Stomach smooth muscle (tissue), 2 donors: ENCODE data around the gene CCDC181.

Experiments used
- H3K27ac ChIP-seq: one replicate; pipeline ENCODE4 v1.7.0; 2013; ENCODE audit warnings: mild to moderate bottlenecking, low read length, inconsistent platforms
- H3K27me3 ChIP-seq, 2 donors: one replicate each; pipeline ENCODE4 v1.7.0; 2013; ENCODE audit warnings: low read length in 2 of 2; ENCODE audit not compliant: insufficient read depth in 2 of 2, control insufficient read depth in 1 of 2
- H3K36me3 ChIP-seq, 2 donors: one replicate each; pipeline ENCODE4 v1.7.0; 2013; ENCODE audit warnings: low read length in 2 of 2; ENCODE audit not compliant: control insufficient read depth in 2 of 2, insufficient read depth in 2 of 2
- H3K4me1 ChIP-seq: one replicate; pipeline ENCODE4 v1.7.0; 2013; ENCODE audit warnings: low read length; ENCODE audit not compliant: control insufficient read depth, insufficient read depth
- H3K4me3 ChIP-seq, 2 donors: one replicate each; pipeline ENCODE4 v1.7.0; 2013; ENCODE audit warnings: low read length in 2 of 2
- H3K9ac ChIP-seq, 2 donors: one replicate each; pipeline ENCODE4 v1.7.0; 2013; ENCODE audit warnings: low read length in 2 of 2, mild to moderate bottlenecking in 1 of 2
- H3K9me3 ChIP-seq, 2 donors: one replicate each; pipeline ENCODE4 v1.7.0; 2013; ENCODE audit warnings: low read length in 2 of 2; ENCODE audit not compliant: control insufficient read depth in 2 of 2
- donor health status: healthy.
- donor health status: Pancreatic carcinoma.

CCDC181 gene

DNA sequence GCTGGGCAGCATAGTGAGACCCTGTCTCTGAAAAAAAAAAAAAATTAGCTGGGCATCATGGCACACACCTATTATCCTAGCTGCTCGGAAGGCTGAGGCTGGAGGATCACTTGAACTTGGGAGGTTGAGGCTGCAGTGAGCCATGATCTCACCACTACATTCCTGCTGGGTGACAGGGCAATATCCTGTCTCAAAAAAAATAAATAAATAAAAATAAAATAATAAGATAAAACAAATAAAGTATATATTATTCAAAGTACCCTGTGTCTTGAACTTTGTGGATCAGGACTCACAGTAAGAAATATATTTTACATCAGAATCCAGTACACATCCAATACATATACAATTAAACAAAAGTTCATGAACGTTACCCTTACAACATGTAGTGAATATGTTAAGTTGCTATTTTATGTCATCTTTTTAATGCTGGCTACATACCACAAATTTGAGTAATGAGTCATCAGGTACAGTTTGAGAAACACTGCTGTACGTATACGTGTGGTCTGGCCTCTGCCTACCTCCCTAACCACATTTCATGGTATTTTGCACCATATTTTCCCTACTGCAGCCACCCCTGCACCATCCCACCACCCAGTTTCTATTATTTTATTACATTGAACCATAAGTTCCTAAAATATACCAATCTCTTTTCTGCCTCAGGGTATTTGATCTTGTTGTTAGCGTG lies 64.1 kb downstream of the CCDC181 start:
- no peak overlapping the region for H3K27ac ChIP-seq
- H3K36me3 ChIP-seq: peaks cover 0 to 2% of the 10 kb centered on the region in 2 donors
- H3K4me3 ChIP-seq: no peak overlapping the region
- H3K4me1 ChIP-seq: no peaks in the 10 kb centered on the region
- no peaks in the 10 kb centered on the region for H3K9me3 ChIP-seq
- H3K9ac ChIP-seq: no peak overlapping the region
- H3K27me3 ChIP-seq: no peaks in the 10 kb centered on the region

DNA sequence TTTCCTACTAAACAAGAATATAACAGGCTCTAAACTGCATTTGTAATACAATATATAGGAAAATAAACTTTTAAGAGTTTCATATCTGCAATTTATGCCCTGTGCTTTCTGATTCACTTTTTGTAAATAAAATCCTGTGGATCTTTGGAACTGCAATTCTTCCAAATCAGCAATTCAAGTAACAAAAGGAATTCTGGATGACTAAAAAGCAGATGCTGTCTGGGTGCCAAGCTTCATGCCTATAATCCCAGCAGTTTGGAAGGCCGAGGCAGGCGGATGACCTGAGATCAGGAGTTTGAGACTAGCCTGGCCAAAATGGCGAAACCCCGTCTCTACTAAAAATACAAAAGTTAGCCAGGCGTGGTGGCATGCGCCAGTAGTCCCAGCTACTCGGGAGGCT lies 66.0 kb downstream of the CCDC181 start:
- Histone ChIP-seq H3K9ac (no peak overlapping the region), H3K9me3 (no peaks in the 10 kb centered on the region), H3K4me1 (no peaks in the 10 kb centered on the region), H3K36me3 (peaks cover 0 to 2% of the 10 kb centered on the region in 2 donors), H3K27me3 (no peaks in the 10 kb centered on the region), H3K27ac (no peak overlapping the region), H3K4me3 (no peak overlapping the region)

GRCh38 chr1:169360415-169360814 lies 66.9 kb downstream of the CCDC181 start:
- no peaks in the 10 kb centered on the region for H3K27me3 ChIP-seq

DNA sequence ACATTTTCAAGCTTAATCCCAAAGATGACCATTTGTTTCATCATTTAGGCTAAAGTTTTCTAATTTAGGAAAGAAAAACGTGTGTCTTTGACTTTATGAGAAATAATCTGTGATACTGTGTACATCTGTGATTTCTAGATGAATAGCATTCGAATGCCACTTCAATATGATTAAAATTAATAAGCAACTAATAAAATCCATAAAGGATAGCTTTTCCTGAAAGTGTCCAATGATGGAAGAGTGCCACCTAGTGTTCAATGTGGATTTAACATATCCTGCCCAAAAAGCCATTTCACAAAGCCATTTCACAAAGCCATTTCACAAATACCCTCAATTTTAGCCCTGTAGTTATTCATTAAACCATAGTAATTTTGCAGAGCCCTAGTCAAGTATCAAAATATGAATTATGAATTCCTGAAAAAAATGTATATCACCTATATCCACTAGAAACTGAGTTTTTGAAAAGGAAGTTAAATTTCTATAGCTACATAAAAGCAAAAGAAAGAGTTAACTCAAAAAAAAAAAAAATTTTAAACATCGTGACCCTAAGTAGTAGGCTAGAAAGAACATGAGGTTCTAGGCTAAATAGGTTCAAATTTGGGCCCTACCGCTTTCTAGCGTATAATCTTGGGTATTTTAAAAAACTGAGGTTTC lies 78.8 kb downstream of the CCDC181 start:
- no peaks in the 10 kb centered on the region for H3K27me3 ChIP-seq
- no peaks in the 10 kb centered on the region for H3K36me3 ChIP-seq
- no peak overlapping the region for H3K27ac ChIP-seq
- H3K9ac ChIP-seq: no peak overlapping the region
- H3K9me3 ChIP-seq: no peaks in the 10 kb centered on the region
- no peak overlapping the region for H3K4me3 ChIP-seq
- no peaks in the 10 kb centered on the region for H3K4me1 ChIP-seq

More at GRCh38 chr1:169360415-169360814, 66.9 kb downstream of the CCDC181 start:
- Histone ChIP-seq H3K4me1 (no peaks in the 10 kb centered on the region), H3K27ac (no peak overlapping the region), H3K9ac (no peak overlapping the region), H3K9me3 (no peaks in the 10 kb centered on the region), H3K36me3 (peaks cover 0 to 2% of the 10 kb centered on the region in 2 donors), H3K4me3 (no peak overlapping the region)

DNA sequence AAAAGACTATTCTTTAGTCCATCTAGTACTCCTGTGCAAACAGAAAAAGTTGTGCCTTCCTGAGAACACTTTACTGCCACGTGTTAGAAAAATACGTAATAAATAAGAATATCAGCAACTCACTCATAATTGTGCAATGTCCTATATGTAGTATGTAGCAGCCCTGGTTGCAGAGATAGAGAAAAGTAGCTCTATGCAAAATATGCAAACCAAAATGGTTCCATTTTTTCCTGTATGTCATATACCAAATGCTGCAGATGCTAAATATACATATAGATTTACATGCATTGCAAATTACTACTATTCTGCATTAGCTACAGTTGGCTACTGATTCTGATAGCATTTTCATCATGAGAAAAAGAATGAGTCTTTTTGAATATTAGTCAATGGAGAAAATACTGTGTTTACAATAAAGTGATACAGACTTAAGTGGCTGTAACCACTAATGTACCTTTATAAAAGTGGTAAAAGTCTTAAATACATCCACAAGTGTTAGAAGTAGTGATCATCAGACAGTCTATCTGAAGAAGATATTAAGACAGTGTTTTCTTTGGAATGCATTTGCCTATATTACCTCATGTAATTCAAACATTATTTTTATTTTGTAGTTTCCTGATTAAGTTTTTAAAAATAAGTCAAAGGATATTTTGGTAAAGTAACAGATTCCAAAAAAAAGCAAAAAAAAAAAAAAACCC lies 79.4 kb downstream of the CCDC181 start:
- Histone ChIP-seq H3K4me1 (no peaks in the 10 kb centered on the region), H3K27ac (no peak overlapping the region), H3K9me3 (no peaks in the 10 kb centered on the region), H3K36me3 (no peaks in the 10 kb centered on the region), H3K4me3 (no peak overlapping the region), H3K9ac (no peak overlapping the region), H3K27me3 (no peaks in the 10 kb centered on the region)

GRCh38 chr1:169346036-169346589 lies 81.2 kb downstream of the CCDC181 start:
- H3K36me3 ChIP-seq: no peaks in the 10 kb centered on the region
- H3K4me3 ChIP-seq: no peak overlapping the region
- no peaks in the 10 kb centered on the region for H3K4me1 ChIP-seq

DNA sequence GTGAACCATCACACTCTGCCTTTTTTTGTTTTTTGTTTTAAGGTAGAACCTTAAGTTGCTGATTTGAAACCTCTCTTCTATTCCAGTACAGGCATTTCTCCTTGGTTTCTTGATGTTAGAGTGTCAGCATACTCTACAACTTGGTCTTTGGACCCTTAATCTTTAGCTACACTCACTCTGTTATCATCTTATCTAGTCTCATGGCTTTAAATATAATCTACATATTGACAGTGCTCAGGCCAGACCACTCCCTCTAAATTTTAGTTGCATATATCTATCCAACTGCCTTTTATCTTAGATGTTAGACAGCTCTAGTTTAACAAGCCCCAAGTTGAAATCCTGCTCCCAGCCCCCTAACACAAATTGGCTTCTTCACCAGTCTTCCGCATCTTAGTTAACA lies 81.8 kb downstream of the CCDC181 start:
- Histone ChIP-seq H3K27me3 (no peaks in the 10 kb centered on the region), H3K27ac (no peak overlapping the region), H3K9me3 (no peaks in the 10 kb centered on the region), H3K9ac (no peak overlapping the region), H3K4me1 (no peaks in the 10 kb centered on the region), H3K4me3 (no peak overlapping the region), H3K36me3 (no peaks in the 10 kb centered on the region)

More at GRCh38 chr1:169346036-169346589, 81.2 kb downstream of the CCDC181 start:
- no peak overlapping the region for H3K9ac ChIP-seq
- H3K9me3 ChIP-seq: no peaks in the 10 kb centered on the region
- no peak overlapping the region for H3K27ac ChIP-seq
- H3K27me3 ChIP-seq: no peaks in the 10 kb centered on the region
